Germinal center (tissue), 1 donor: ENCODE data around the gene CMTM8.

Experiments used
- DNase-seq: peaks from one replicate; pipeline ENCODE4 v3.0.0; 2012; ENCODE audit warnings: mixed read lengths, low spot score

Gene CMTM8

GRCh38 chr3:32278714-32279113 lies 40.2 kb downstream of the CMTM8 start:
- no peak for DNase-seq

DNA sequence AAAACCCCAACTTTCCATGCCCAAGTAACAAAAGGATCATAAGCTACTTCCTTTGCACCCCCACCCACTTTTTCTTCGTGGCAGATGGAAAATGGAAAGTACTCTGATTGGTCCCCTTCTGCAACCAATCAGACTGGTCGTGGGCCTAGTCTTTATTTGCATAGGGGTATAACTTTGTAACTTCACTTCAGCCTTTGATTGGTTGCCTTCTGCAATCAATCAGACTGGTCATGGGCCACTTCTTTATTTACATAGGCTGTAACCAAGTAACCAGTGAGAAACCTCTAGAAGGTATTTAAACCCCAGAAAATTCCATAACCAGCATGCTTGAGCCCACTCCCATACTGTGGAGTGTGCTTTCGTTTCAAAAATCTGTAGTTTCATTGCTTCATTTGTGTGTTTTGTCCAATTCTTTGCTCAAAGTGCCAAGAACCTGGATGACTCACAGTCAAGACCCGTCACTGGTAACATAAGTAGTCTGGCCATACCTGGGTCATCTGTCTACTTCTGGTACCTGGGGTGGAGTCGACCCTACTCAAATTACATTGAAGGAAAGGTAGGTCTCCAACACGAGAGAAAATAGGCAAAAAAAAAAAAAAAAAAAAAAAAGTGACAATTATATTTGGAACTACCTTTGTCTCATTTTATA lies 41.9 kb downstream of the CMTM8 start:
- no peak for DNase-seq

GRCh38 chr3:32281570-32282106 lies 43.2 kb downstream of the CMTM8 start:
- DNase-seq: no peak

DNA sequence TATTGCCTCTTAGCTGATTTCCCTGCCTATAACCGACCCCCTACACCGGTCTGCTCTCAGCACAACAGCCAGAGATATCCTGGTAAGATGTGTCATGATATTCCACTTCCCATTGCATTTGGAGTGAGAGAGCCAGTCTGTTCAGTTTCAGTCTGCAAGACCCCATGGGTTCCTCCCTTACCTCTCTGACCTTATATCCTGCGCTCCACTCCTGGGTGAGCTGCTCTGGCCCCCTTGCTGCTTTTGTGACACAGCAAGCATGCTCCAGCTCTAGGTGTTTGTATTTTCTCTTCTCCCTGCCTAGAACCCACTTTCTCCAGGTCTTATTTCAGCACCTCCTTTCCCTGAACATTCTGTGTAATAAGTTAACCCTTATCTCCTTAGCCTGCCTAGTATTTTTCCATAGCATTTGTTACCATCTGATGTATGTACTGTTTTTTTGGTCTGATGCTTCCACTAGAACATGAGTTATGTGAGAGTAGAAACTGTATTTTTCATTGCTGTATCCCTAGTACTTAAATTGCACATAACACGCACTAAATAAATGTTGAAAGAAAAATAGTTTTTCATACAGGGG lies 44.2 kb downstream of the CMTM8 start:
- no peak for DNase-seq

GRCh38 chr3:32283304-32283703 lies 44.8 kb downstream of the CMTM8 start:
- peak; percentile 13 for DNase-seq

DNA sequence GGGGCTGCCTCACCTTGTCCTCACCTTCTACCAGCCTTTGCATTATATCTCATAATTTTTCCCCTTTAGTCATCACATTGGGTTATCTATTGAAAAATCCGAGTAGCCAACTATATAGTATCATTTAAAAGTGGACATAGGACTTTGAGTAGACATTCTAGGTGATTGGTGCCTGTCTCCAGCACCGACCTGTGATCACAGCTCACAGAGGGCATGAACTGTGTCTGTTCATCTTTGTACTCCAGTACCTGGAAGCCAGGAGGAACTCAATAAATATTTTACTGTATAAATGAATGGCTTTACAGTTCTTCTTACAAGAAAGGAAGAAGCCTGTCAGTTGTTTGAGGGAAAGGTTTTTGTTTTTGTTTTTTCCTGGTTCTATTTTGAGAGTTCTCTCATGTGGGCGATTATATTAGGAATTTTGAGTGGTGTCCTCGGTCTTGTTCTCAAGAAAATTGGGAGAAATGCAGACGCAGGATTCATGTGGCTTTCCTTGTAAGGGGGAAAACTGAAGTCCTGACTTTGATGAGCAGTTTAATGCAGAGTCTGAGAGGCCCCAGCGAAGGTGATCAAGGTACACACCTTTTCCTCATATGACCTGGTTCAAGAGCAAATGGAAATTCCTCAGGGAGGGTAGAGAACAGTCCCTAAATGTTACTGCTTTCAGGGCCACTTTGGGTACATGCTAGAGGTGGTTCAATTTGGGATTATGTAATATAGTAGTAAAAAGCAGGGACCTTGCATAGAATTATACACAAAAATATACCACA lies 46.1 kb downstream of the CMTM8 start:
- no peak for DNase-seq

GRCh38 chr3:32285891-32286290 lies 47.4 kb downstream of the CMTM8 start:
- DNase-seq: no peak

- no peak for DNase-seq
These were observed 50.3 kb downstream of the CMTM8 start for GRCh38 chr3:32288819-32289218.

- DNase-seq: no peak
These were observed 52.1 kb downstream of the CMTM8 start for GRCh38 chr3:32290619-32291018.

GRCh38 chr3:32292085-32292796 lies 53.8 kb downstream of the CMTM8 start:
- no peak for DNase-seq

DNA sequence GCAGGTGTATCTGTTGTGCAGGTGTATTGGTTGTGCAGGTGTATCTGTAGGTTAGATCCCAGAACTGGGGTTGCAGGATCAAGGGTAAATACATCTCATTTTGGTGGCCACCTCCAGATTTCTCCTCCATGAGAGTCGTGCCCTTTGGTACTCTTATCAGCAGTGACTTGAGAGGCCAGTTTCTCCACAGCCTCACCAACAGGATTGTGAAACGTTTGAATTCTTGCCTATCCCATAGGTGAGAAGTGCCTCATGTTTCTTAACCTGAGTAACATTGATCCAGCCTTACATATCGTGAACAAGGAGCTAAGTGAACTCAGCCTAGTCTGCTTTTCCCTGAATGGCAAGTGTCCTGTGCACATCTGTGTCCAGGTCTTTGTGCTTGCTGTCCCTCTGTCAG lies 55.4 kb downstream of the CMTM8 start:
- no peak for DNase-seq

GRCh38 chr3:32296251-32297204 lies 58.0 kb downstream of the CMTM8 start:
- DNase-seq: peak; percentile 79

DNA sequence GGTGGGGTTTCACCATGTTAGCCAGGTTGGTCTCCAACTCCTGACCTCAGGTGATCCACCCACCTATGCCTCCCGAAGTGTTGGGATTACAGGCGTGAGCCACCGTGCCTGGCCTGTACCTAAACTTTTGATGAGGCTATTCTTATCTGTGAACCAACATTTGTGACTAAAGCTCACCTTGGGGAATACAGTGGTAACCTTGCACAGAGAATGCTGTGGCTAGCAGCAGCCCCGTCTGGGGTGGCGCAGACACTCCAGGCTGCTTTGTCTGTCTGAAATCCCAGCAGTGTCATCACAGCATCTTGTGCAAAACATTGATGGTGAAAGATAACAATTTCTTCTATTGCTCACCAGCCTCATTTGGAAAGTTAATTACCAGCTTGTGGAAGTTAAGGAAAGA lies 58.9 kb downstream of the CMTM8 start:
- no peak for DNase-seq

GRCh38 chr3:32301426-32301825 lies 62.9 kb downstream of the CMTM8 start:
- no peak for DNase-seq

DNA sequence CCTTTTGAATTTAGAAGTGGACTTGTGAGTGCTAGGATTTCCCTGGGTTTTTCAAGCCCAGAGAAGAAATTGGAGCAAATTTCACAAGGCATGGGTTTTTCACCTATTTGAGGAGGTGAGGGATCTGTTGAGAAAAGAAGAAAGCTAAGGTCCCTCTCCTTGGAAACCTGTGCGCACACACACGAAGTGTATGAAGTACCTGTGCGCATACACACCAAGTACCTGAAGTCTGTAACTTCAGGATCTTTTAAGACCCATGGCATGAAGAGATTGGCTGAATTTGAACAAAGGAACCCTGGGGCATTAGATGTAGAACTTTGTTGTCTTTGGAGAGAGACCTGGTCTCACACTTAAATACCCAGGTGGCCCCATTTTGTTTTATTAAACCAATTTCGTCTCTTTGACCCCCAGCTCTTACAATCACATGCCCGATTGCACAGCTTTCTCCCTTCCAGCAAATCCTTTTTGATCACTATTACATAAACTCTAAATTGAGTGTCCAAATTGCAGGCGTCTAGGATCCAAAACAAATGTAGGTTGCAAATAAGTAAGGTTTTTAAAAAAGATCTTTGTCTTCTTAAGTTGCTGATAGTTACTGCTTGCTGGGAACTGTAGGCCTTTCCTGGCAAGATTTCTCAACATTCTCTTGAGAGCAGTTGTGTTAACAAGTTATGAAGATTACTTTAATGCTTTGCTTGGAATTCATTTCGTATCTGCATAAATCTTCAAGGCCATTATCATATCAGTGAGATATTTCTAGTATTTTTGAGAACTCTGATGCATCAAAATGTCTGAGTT lies 64.3 kb downstream of the CMTM8 start:
- no peak for DNase-seq

DNA sequence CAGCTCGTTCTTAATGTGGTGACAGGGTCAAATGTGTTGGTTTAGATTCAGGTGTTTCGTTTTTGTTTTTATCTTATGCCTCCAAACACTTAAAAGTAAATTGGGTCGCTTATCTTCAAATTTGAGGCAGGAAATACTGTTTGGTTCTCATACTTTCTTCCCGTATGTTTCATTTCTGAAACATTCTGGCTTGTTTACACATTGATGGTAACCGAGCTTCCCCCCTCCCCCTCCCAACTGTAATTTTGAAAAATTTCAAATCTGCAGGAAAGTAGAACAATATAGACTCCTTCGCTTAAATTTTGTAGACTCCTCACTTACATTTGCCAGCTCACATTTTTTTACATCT lies 64.9 kb downstream of the CMTM8 start:
- DNase-seq: no peak

GRCh38 chr3:32303977-32304881 lies 65.7 kb downstream of the CMTM8 start:
- no peak for DNase-seq

GRCh38 chr3:32305361-32305876 lies 66.9 kb downstream of the CMTM8 start:
- DNase-seq: no peak

DNA sequence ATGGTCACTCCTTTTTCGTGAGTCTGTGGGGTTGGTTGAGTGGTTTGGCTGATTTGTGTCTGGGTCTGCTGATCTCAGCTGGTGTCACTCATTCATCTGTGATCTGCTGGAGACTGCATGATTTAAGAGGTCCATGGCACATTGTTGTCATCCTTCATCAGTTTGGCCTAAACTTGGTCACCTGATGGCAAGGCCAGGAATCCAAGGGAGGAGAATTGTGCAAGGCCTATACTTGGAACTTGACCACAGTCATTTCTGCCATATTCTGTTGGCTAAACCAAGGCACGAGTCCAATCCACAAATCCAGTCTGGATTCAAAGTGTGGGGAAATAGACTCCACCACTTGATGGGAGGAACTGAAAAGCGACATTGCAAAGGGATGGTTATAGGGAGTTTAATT lies 67.6 kb downstream of the CMTM8 start:
- no peak for DNase-seq
